ENCODE results near the gene C10orf90. TPM values are rescaled to one million over a fixed set of nuclear protein-coding genes. Genes with fewer than 3 reads are reported as not detected.

C10orf90 gene
- total and polyA plus RNA-seq, 2 of the 8 experiments (the other 6 are each of a cell fraction or from before 2014, with no cell fraction given): 0.21 TPM; not detected in 1

DNA sequence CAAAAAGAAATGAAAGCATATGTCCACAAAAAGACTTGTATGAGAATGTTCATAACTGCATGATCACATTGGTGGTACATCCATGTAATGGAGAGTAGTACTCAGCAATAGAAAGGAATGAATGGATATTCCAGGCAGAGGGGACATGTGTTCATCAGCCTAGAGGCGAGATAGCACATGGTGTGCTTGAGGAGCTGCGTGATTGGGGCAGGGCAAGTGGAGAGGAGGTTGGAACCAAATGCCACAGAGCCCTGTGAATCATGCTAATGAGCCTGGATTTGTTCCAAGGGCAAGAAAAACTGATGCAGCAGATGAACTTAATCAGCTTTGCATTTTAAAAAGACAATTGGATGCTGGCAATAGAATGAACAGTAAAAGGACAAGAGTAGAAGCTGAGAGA lies 73.3 kb downstream of the C10orf90 start:
- no peak overlapping the region for H2BK5ac ChIP-seq (ENCODE audit: low read depth, low read length)
- H4K5ac ChIP-seq (ENCODE audit: insufficient read length, low read depth, low read length): no peak overlapping the region
- H3K4me3 ChIP-seq (ENCODE audit: extremely low read depth in 1 of 4, insufficient read depth in 2 of 4, low read depth in 3 of 4, low read length in 4 of 4): no peak overlapping the region
- peak overlapping the region; percentile 22 for H4K91ac ChIP-seq (replicated peaks; ENCODE audit: insufficient read length, low read length)
- FAIRE-seq: no peak
- ChIA-PET CTCF (ENCODE audit: partially characterized antibody) (interaction anchor here (0.7 to 2.7 kb wide), 20 partner anchors 8 to 620 kb away, joined by 3 to 12 read pairs (median 4); partner anchors contain the start of gene ADAM12), POLR2A (ENCODE audit: partially characterized antibody) (no interaction called here)
- H3K23ac ChIP-seq (ENCODE audit: insufficient read length): no peak overlapping the region
- H3K4me2 ChIP-seq (ENCODE audit: insufficient read depth in 1 of 2, low read depth in 2 of 2, low read length in 2 of 2): no peak overlapping the region
- no peak overlapping the region for H2BK12ac ChIP-seq (ENCODE audit: low read depth, low read length)
- H3K27me3 ChIP-seq (replicated peaks in 1 of 4; ENCODE audit: control insufficient read depth in 3 of 4, extremely low read depth in 1 of 4, insufficient read depth in 3 of 4, low read length in 3 of 4): no peaks in the 10 kb centered on the region
- peaks cover 6 to 10% (median 9%) of the 10 kb centered on the region in 4 experiments for H3K4me1 ChIP-seq (replicated peaks in 1 of 4; ENCODE audit: control insufficient read depth in 3 of 4, insufficient read depth in 4 of 4, low read length in 3 of 4)
- TF ChIP-seq SRF (IDR thresholded peaks at IDR 0.05; ENCODE audit: low read depth, low read length) (no peak), KDM1A (IDR thresholded peaks at IDR 0.05; ENCODE audit: borderline replicate concordance, low read length) (no peak), TBP (IDR thresholded peaks at IDR 0.05; ENCODE audit: low read depth, low read length) (no peak), TAF1 (IDR thresholded peaks at IDR 0.05; ENCODE audit: low read depth, low read length) (no peak), POLR2AphosphoS5 (IDR thresholded peaks at IDR 0.05; ENCODE audit: low read depth, low read length) (no peak), SIN3A (conservative IDR thresholded peaks at IDR 0.05 in 1 of 2, IDR thresholded peaks at IDR 0.05 in 1 of 2; ENCODE audit: low read depth in 1 of 2, low read length in 2 of 2) (no peak), CTBP2 (IDR thresholded peaks at IDR 0.05; ENCODE audit: borderline replicate concordance, insufficient read depth, insufficient read length, low read length) (no peak), CREB1 (IDR thresholded peaks at IDR 0.05) (no peak), RAD21 (IDR thresholded peaks at IDR 0.05 in 1 of 2, conservative IDR thresholded peaks at IDR 0.05 in 1 of 2; ENCODE audit: low read depth in 2 of 2, low read length in 2 of 2) (no peak), GTF2F1 (IDR thresholded peaks at IDR 0.05; ENCODE audit: borderline replicate concordance, low read depth, low read length) (no peak), KDM4A (IDR thresholded peaks at IDR 0.05; ENCODE audit: low read depth, low read length, severe bottlenecking) (no peak)
- TF ChIP-seq, protein P1, sequence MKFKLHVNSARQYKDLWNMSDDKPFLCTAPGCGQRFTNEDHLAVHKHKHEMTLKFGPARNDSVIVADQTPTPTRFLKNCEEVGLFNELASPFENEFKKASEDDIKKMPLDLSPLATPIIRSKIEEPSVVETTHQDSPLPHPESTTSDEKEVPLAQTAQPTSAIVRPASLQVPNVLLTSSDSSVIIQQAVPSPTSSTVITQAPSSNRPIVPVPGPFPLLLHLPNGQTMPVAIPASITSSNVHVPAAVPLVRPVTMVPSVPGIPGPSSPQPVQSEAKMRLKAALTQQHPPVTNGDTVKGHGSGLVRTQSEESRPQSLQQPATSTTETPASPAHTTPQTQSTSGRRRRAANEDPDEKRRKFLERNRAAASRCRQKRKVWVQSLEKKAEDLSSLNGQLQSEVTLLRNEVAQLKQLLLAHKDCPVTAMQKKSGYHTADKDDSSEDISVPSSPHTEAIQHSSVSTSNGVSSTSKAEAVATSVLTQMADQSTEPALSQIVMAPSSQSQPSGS (IDR thresholded peaks at IDR 0.05; ENCODE audit: low read length): no peak
- H3K56ac ChIP-seq (replicated peaks; ENCODE audit: insufficient read length, low read depth, low read length): no peak overlapping the region
- no peaks in the 10 kb centered on the region for H3K79me1 ChIP-seq (ENCODE audit: low read depth, low read length)
- H2AK5ac ChIP-seq (ENCODE audit: low read depth, low read length): no peak overlapping the region
- H3K18ac ChIP-seq (ENCODE audit: extremely low read depth, low read length): no peak overlapping the region
- no peak overlapping the region for H3K27ac ChIP-seq (ENCODE audit: low read depth, low read length)
- H3K23me2 ChIP-seq (ENCODE audit: low read depth, low read length): no peaks in the 10 kb centered on the region
- H2AFZ ChIP-seq (ENCODE audit: low read length): no peak overlapping the region
- no peak overlapping the region for H3K4ac ChIP-seq (replicated peaks; ENCODE audit: insufficient read length, low read depth, low read length)
- H3K9me3 ChIP-seq (ENCODE audit: insufficient read depth in 2 of 2, low read depth in 1 of 2, low read length in 1 of 2): no peaks in the 10 kb centered on the region
- H2BK20ac ChIP-seq (ENCODE audit: low read length): no peak overlapping the region
- no peak overlapping the region for H4K8ac ChIP-seq (ENCODE audit: extremely low read depth, insufficient read depth, low read length)
- H3K36me3 ChIP-seq (ENCODE audit: control insufficient read depth in 2 of 4, insufficient read depth in 4 of 4, low read length in 3 of 4): no peaks in the 10 kb centered on the region
- no peaks in the 10 kb centered on the region for H3K79me2 ChIP-seq (ENCODE audit: control insufficient read depth in 1 of 2, insufficient read depth in 2 of 2, low read length in 2 of 2)
- 94% methylated on average over 2 of the region's 2 CpGs; no CpG with 5 or more reads in 1 of the 2 experiments for WGBS, 2 experiments (ENCODE audit: extremely low coverage in 1 of 2, insufficient coverage in 1 of 2, insufficient read length in 1 of 2, insufficient replicate concordance in 2 of 2, low coverage in 1 of 2, low lambda C conversion rate in 2 of 2, missing lambda C conversion rate in 1 of 2)
- no peaks in the 10 kb centered on the region for H4K20me1 ChIP-seq (replicated peaks in 1 of 2; ENCODE audit: control insufficient read depth in 1 of 2, insufficient read depth in 2 of 2, low read length in 2 of 2)
- no peak overlapping the region for H2BK120ac ChIP-seq (replicated peaks; ENCODE audit: low read depth, low read length)
- no peak overlapping the region for H3K14ac ChIP-seq (ENCODE audit: insufficient read length)
- H3K9ac ChIP-seq (replicated peaks in 1 of 4; ENCODE audit: extremely low read depth in 1 of 4, low read depth in 3 of 4, low read length in 3 of 4): no peak overlapping the region
- DNase-seq (ENCODE audit: low read depth in 1 of 2, low spot score in 2 of 2): no peak
- no peak overlapping the region for H2BK15ac ChIP-seq (ENCODE audit: low read length)

Measured in H1 (cell line).